GM10248 (cell line): Measurements from ENCODE around the gene DOK5.

Experiments used
- CTCF ChIA-PET: fragments of 300-600 bp; sonication (Branson Sonifier 250); formaldehyde crosslinking; extraction: SDS; loops from one replicate; lab custom pipeline; 2021; ENCODE audit warnings: antibody characterized with exemption; lab: Yijun Ruan, JAX
- POLR2A ChIA-PET: fragments of 350-650 bp; sonication (Branson Sonifier 250); formaldehyde crosslinking; extraction: SDS; loops from one replicate; lab custom pipeline; 2020; ENCODE audit warnings: antibody characterized with exemption; lab: Yijun Ruan, JAX
- DNase-seq: peaks from one replicate; pipeline ENCODE4 v3.0.0; 2012; ENCODE audit errors: extremely low spot score
- CTCF ChIP-seq: IDR thresholded peaks from 2 replicates; pipeline ENCODE4 v1.5.1; 2012; ENCODE audit warnings: mild to moderate bottlenecking, low read depth; ENCODE audit errors: extremely low read depth, missing control alignments, control extremely low read depth

DOK5 gene

DNA sequence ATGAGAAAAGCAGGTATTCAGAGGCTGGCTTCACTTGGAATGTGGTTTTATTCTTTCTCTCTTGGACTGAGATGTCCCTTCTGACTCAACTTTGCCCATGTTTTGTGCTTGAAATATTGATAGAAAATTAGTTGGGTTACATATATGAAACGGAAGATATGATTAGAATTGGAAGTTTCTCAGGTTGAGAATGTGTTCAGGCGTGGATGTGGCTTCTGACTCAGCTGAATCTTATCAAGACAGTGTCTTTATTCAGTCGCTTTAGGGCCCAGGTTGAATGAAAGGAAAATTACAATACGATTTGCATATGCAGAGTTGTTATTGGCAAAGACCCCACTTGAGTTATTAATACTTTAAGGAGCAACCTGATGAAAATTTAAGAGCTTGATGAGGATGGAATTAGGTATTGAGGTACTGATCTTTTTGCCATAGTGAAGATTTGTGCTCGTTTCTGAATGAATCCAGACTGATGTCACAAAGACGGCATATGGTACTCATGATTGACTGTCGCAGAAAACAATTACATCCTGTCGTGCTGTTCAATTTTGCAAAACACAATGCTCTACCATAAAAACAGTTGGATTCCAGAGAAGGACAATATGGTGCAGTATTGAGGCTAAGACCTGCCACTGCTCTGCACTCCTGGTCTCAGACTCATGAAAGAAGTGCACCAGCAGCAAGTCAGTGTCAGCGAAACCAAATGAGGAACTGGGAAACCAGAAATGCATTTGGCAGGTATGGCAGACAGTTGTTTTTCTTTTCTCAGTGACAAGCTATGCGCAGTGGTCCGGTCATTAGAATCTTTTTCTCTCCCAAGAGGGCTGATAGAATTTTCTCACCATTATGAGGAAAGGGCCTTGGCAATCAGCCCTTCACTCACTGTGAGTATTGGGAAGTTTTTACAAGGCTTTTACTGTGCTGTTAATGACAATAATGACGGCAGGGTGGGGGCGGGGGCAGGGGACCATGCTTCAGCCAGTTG, 158.3 kb downstream of the DOK5 start:
- CTCF ChIA-PET, result interaction anchor here (1.3 to 1.5 kb wide), 3 partner anchors 12 to 528 kb away, joined by 3 to 4 read pairs (median 3); no protein-coding TSS in a partner anchor
- POLR2A ChIA-PET, result no interaction called here
- no peak for TF ChIP-seq CTCF
- peak; percentile 64 for DNase-seq

- ChIA-PET POLR2A (no interaction called here), CTCF (interaction anchor here (1.4 kb wide), 1 partner anchor 31 kb away, joined by 3 read pairs; no protein-coding TSS in a partner anchor)
- no peak for TF ChIP-seq CTCF
- DNase-seq, result no peak
These were observed 161.2 kb downstream of the DOK5 start for GRCh38 chr20:54636575-54636974.

GRCh38 chr20:54639941-54640340, 164.5 kb downstream of the DOK5 start:
- TF ChIP-seq CTCF, result no peak
- CTCF ChIA-PET, result interaction anchor here (1.4 kb wide), 1 partner anchor 10 kb away, joined by 4 read pairs; no protein-coding TSS in a partner anchor

GRCh38 chr20:54640800-54641199, 165.4 kb downstream of the DOK5 start:
- CTCF ChIA-PET, result no interaction called here

More at GRCh38 chr20:54639941-54640340, 164.5 kb downstream of the DOK5 start:
- POLR2A ChIA-PET, result no interaction called here
- DNase-seq, result no peak

DNA sequence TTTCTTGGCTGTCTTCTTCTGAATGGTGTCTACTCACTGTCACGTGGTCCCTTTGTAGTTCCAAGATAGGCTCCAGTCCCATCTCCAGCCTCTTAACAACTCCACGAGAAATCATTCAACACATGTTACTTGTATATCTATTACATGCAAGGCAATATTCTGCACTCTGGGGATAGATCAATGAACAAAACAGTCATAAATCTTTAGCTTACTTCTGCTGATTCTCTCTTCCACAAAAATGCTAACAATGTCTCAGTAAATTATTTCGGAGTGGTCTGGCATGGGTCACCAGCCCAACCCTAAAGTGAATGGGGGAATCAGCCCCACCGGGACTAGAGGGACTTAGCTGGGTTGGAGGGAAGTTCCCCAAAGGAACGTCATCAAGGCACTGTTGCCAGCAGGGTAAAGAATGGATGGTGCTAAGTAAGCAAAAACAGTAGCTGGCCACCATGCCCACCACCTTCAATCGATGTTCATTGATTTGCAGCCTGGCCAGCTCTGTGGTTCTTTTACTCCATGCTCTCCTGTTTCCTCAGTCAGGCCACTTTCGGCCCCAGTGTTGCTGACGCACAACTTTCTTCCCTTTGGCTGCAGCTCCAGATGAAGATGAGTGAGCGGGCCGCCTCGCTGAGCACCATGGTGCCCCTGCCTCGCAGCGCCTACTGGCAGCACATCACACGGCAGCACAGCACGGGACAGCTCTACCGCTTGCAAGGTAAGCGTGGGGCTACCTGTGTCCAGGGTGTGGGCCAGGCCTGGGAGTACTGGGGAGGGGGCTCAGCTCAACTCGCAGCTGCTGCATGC, 167.7 kb downstream of the DOK5 start:
- no peak for TF ChIP-seq CTCF
- POLR2A ChIA-PET, result no interaction called here
- CTCF ChIA-PET, result interaction anchor here (0.7 to 1.4 kb wide), 3 partner anchors 420 to 546 kb away, joined by 3 to 4 read pairs (median 3); no protein-coding TSS in a partner anchor
- no peak for DNase-seq

More at GRCh38 chr20:54640800-54641199, 165.4 kb downstream of the DOK5 start:
- POLR2A ChIA-PET, result no interaction called here
- TF ChIP-seq CTCF, result no peak
- no peak for DNase-seq

- CTCF ChIA-PET, result interaction anchor here (0.9 to 1.4 kb wide), 2 partner anchors 421 to 542 kb away, joined by 3 to 4 read pairs; no protein-coding TSS in a partner anchor
- DNase-seq, result no peak
These were observed 168.4 kb downstream of the DOK5 start for GRCh38 chr20:54643761-54644160.

More at GRCh38 chr20:54643761-54644160, 168.4 kb downstream of the DOK5 start:
- TF ChIP-seq CTCF, result no peak
- POLR2A ChIA-PET, result no interaction called here
